ACC112 (cell line): ENCODE results near the gene AP3D1.

Experiments
- H2AFZ ChIP-seq: fragments of 200-600 bp; sonication (generic); one replicate; pipeline ENCODE4 v1.6.0; 2017; ENCODE audit warnings: antibody characterized with exemption, low read length; ENCODE audit not compliant: unreplicated experiment
- H3K27ac ChIP-seq: fragments of 200-600 bp; sonication (generic); 2 replicates; pipeline ENCODE4 v1.5.1; 2014; ENCODE audit warnings: low read depth, mild to moderate bottlenecking, antibody characterized with exemption, low read length, moderate library complexity
- H3K27me3 ChIP-seq: fragments of 200-600 bp; sonication (generic); 2 replicates; pipeline ENCODE4 v1.6.1; 2014; ENCODE audit warnings: mild to moderate bottlenecking, antibody characterized with exemption, low read length, moderate library complexity, mixed read lengths; ENCODE audit not compliant: insufficient read depth
- H3K36me3 ChIP-seq: fragments of 200-600 bp; sonication (generic); 2 replicates; pipeline ENCODE4 v1.6.1; 2016; ENCODE audit warnings: mild to moderate bottlenecking, antibody characterized with exemption, low read length, moderate library complexity, mixed read lengths; ENCODE audit not compliant: insufficient read depth
- H3K4me1 ChIP-seq: fragments of 200-600 bp; sonication (generic); one replicate; pipeline ENCODE4 v1.6.1; 2016; ENCODE audit warnings: low read length, mixed read lengths; ENCODE audit not compliant: insufficient read depth, unreplicated experiment, control insufficient read depth
- H3K4me3 ChIP-seq: fragments of 200-600 bp; sonication (generic); 2 replicates; pipeline ENCODE4 v1.5.1; 2014; ENCODE audit warnings: mild to moderate bottlenecking, low read depth, low read length
- H3K79me2 ChIP-seq: fragments of 200-600 bp; sonication (generic); one replicate; pipeline ENCODE4 v1.6.0; 2016; ENCODE audit warnings: low read length; ENCODE audit not compliant: control insufficient read depth, unreplicated experiment, insufficient read depth

Gene AP3D1

GRCh38 chr19:2180881-2181632 is 29.7 kb upstream of the AP3D1 start:
- Histone ChIP-seq H2AFZ (no peak overlapping the region), H3K27me3 (no peaks in the 10 kb centered on the region), H3K27ac (no peak overlapping the region), H3K4me1 (peaks cover 21% of the 10 kb centered on the region), H3K36me3 (no peaks in the 10 kb centered on the region), H3K4me3 (no peak overlapping the region), H3K79me2 (peaks cover 72% of the 10 kb centered on the region)

- Histone ChIP-seq H3K27ac (no peak overlapping the region), H3K4me1 (peaks cover 11% of the 10 kb centered on the region), H3K36me3 (no peaks in the 10 kb centered on the region), H2AFZ (no peak overlapping the region), H3K4me3 (no peak overlapping the region), H3K79me2 (peaks cover 76% of the 10 kb centered on the region), H3K27me3 (no peaks in the 10 kb centered on the region)
Observed at GRCh38 chr19:2180114-2180513, 28.7 kb upstream of the AP3D1 start.

GRCh38 chr19:2179095-2179494 is 27.7 kb upstream of the AP3D1 start:
- no peak overlapping the region for H3K4me3 ChIP-seq
- H3K36me3 ChIP-seq = no peaks in the 10 kb centered on the region
- peaks cover 74% of the 10 kb centered on the region for H3K79me2 ChIP-seq
- peaks cover 10% of the 10 kb centered on the region for H3K4me1 ChIP-seq
- H2AFZ ChIP-seq = no peak overlapping the region
- H3K27ac ChIP-seq = no peak overlapping the region
- no peaks in the 10 kb centered on the region for H3K27me3 ChIP-seq

- Histone ChIP-seq H3K27me3 (no peaks in the 10 kb centered on the region), H2AFZ (no peak overlapping the region), H3K79me2 (peaks cover 86% of the 10 kb centered on the region), H3K36me3 (no peaks in the 10 kb centered on the region), H3K27ac (no peak overlapping the region), H3K4me1 (peaks cover 3% of the 10 kb centered on the region), H3K4me3 (no peak overlapping the region)
Observed at GRCh38 chr19:2176337-2176994, 25.1 kb upstream of the AP3D1 start.

GRCh38 chr19:2175742-2176141 is 24.4 kb upstream of the AP3D1 start:
- H2AFZ ChIP-seq = no peak overlapping the region
- H3K79me2 ChIP-seq = peaks cover 86% of the 10 kb centered on the region
- peaks cover 11% of the 10 kb centered on the region for H3K4me1 ChIP-seq
- no peaks in the 10 kb centered on the region for H3K27me3 ChIP-seq
- no peaks in the 10 kb centered on the region for H3K36me3 ChIP-seq
- no peak overlapping the region for H3K27ac ChIP-seq
- no peak overlapping the region for H3K4me3 ChIP-seq

- Histone ChIP-seq H2AFZ (no peak overlapping the region), H3K4me1 (peaks cover 24% of the 10 kb centered on the region), H3K27me3 (no peaks in the 10 kb centered on the region), H3K27ac (no peak overlapping the region), H3K79me2 (peaks cover 79% of the 10 kb centered on the region), H3K36me3 (no peaks in the 10 kb centered on the region), H3K4me3 (no peak overlapping the region)
Observed at GRCh38 chr19:2173767-2174577, 22.6 kb upstream of the AP3D1 start.

- Histone ChIP-seq H3K4me3 (no peak overlapping the region), H2AFZ (no peak overlapping the region), H3K27me3 (no peaks in the 10 kb centered on the region), H3K79me2 (peaks cover 74% of the 10 kb centered on the region), H3K36me3 (no peaks in the 10 kb centered on the region), H3K4me1 (peaks cover 27% of the 10 kb centered on the region), H3K27ac (no peak overlapping the region)
Observed at GRCh38 chr19:2173388-2173766, 22.0 kb upstream of the AP3D1 start.

GRCh38 chr19:2171349-2172145 is 20.2 kb upstream of the AP3D1 start:
- Histone ChIP-seq H3K4me3 (no peak overlapping the region), H3K4me1 (peaks cover 45% of the 10 kb centered on the region), H3K27ac (no peak overlapping the region), H3K79me2 (peaks cover 79% of the 10 kb centered on the region), H3K36me3 (no peaks in the 10 kb centered on the region), H2AFZ (no peak overlapping the region), H3K27me3 (no peaks in the 10 kb centered on the region)

GRCh38 chr19:2170987-2171348 is 19.6 kb upstream of the AP3D1 start:
- Histone ChIP-seq H3K4me3 (no peak overlapping the region), H3K79me2 (peaks cover 78% of the 10 kb centered on the region), H2AFZ (no peak overlapping the region), H3K36me3 (no peaks in the 10 kb centered on the region), H3K4me1 (peaks cover 46% of the 10 kb centered on the region), H3K27me3 (no peaks in the 10 kb centered on the region), H3K27ac (0 out of 2 replicates have a peak overlapping the region, but pooled peaks have one; percentile 9)

GRCh38 chr19:2170219-2170618 is 18.9 kb upstream of the AP3D1 start:
- Histone ChIP-seq H3K27ac (peak overlapping the region; percentile 71; the same call in 1 of the 2 replicates), H3K36me3 (no peaks in the 10 kb centered on the region), H3K4me1 (peaks cover 46% of the 10 kb centered on the region), H3K4me3 (no peak overlapping the region), H3K27me3 (no peaks in the 10 kb centered on the region), H2AFZ (no peak overlapping the region), H3K79me2 (peaks cover 79% of the 10 kb centered on the region)
